GM12872 (cell line): Measurements from ENCODE around the gene USB1.
A peak's percentile ranks its signal among the peaks of the same experiment; 100 is the strongest.

Source experiments
- CTCF ChIP-seq: IDR thresholded peaks from 3 replicates; pipeline ENCODE4 v1.5.1; 2011; ENCODE audit warnings: low read depth, mild to moderate bottlenecking, low read length, moderate library complexity; ENCODE audit not compliant: insufficient read depth

Gene USB1

DNA sequence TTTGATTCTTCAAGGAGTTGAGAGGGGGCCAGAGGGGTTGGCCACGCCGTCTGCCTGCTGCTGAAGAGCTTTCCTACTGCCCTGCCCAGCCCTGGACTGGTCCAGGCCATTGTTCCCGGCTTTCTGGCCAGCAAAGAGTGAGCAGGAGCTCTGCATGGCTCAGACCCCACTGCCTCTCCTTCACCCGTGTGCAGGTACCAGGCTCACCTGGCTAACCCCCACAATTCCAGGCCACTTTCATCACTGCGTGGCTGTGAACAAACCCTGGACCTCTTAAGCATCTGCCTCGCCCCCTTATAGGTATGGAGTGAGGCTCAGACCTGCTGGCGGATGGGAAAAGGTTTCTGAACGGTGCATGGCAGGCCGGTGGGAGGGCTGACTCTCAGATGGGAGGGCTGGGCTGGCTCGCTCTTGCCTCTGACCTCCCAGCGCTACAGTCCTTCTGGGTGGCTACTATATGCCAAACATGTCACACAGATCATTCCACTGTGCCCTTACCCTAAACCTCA is 9.6 kb upstream of the USB1 start:
- TF ChIP-seq CTCF = no peak

DNA sequence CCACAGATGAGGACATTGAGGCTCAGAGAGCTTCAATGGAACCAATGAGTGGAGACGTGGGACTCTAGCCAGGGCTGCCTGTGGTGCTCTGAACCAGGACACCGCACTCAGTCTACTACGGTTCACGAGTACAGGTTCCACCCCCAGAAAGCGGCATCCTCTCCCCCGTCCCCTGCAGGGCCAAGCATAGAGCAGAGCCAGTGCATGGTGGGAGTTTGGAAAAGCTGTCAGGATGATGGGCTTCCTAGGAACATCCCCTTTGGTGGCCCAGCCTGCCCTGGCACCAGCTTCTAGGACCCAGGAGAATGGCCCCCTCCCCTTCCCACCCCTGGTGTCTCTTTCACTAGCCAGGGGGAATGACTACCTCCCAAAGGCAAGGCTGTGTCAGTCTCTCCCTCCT is 9.1 kb upstream of the USB1 start:
- TF ChIP-seq CTCF = no peak

- TF ChIP-seq CTCF = no peak
These were observed 7.8 kb upstream of the USB1 start for GRCh38 chr16:57993438-57993837.

DNA sequence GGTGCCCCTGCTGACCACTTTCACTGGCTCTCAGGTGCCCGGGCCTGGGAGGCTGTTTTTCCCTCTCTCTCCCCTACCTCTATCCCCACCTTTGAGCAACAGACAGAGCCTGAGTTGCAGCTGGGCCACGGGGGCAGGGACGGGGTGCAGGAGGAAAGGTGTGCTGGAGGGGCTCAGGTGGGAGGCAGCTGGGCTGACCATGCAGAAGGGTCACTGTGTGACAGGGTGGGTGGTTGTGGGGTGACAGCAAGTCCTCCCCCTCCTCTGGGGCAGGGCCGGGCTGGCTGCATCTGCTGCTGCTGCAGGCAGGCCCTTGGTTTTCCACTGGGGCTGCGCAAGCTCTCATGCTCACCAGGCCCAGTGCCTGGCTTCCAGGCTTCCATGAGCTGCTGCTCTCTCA is 7.3 kb upstream of the USB1 start:
- TF ChIP-seq CTCF = no peak

GRCh38 chr16:57994361-57994760 is 6.8 kb upstream of the USB1 start:
- no peak for TF ChIP-seq CTCF

GRCh38 chr16:57994778-57995177 is 6.4 kb upstream of the USB1 start:
- TF ChIP-seq CTCF = peak; percentile 47

DNA sequence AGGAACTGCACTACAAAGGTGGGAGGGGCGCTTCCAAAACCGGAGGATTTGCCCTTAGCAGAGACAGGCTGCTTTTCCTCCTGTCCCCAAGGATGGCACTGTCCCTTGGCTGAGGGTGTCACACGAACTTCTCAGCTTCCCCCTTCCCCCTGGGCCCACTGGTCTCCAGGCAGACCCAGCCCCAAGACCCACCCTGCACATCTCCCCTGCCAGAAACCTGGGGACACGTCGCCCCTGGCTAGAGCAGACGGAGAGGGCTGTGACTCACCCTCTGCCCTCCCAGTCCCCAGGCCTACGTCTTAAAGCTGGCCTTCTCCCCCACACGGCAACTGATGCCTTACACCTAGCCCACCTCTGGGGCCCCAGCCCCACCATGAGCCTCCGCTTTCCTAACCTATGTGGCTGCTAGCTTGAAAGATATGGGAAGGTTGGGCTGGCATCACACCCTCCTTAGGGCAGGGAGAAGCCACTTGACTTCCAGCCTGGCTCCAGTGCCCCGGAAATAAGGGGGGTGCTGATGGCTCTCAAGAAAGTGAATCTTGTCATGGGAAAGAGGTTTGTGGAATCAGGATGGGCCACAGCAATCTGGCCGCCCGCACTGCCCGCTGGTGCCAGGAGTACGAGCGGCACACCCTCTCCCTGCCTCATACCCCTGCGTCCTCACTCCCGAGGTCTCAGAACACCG is 5.3 kb upstream of the USB1 start:
- TF ChIP-seq CTCF = no peak
